HepG2 (cell line): ENCODE results near the gene AHCTF1. TPM values are rescaled to one million over a fixed set of nuclear protein-coding genes. Genes with fewer than 3 reads are reported as not detected.
"Not testable (repeated sequence)": the region's sequence is repeated elsewhere in the genome, so short reads cannot be mapped to it uniquely, and the experiment has no call there.

Source experiments
- ATAC-seq: fragments of 200-7000 bp; cut with Tn5 transposase; 3 replicates; pipeline ENCODE4 v1.9.1; 2020; ENCODE audit warnings: mild to moderate bottlenecking, moderate library complexity
- BruUV-seq: library from RNA; stranded (reverse); fragments of 400-500 nt; replicated peaks from 2 replicates; lab custom pipeline; 2021; lab: Mats Ljungman, UMichigan
- CTCF ChIA-PET: fragments of 300-600 bp; formaldehyde crosslinking; extraction: SDS; loops from one replicate; lab custom pipeline; 2021; ENCODE audit warnings: low total read pairs, inconsistent platforms, low intra/inter-chr PET ratio; lab: Yijun Ruan, JAX
- POLR2A ChIA-PET: fragments of 350-600 bp; sonication (Branson Sonifier 250); formaldehyde crosslinking; loops from one replicate; lab custom pipeline; 2020; ENCODE audit warnings: antibody characterized with exemption, inconsistent platforms; lab: Yijun Ruan, JAX
- DNase-seq: peaks from one replicate; pipeline ENCODE4 v3.0.0-alpha.2; 2015; ENCODE audit warnings: low spot score
- FAIRE-seq: peaks from 3 replicates; lab custom pipeline; 2011; peaks lifted over from hg19 to GRCh38; lab: Jason Lieb, UNC
- H2AFZ ChIP-seq: one replicate; pipeline ENCODE4 v1.6.1; 2011; ENCODE audit warnings: low read length, inconsistent platforms
- H3K27ac ChIP-seq: fragments of 300-600 bp; 3 replicates; pipeline ENCODE4 v1.8.0; 2011; ENCODE audit warnings: mixed run types, mild to moderate bottlenecking, mixed read lengths, low read length, inconsistent platforms; ENCODE audit not compliant: insufficient read depth; ENCODE audit errors: extremely low read length
- H3K27me3 ChIP-seq, 2 experiments: fragments of 200-600 bp in 1 of 2; 2 replicates in 1 of 2; 3 replicates in 1 of 2; pipeline versions ENCODE4 v1.6.0 to v1.8.0; 2011; ENCODE audit warnings: low read length in 2 of 2, mild to moderate bottlenecking in 2 of 2, moderate library complexity in 2 of 2, inconsistent platforms in 1 of 2; ENCODE audit not compliant: insufficient read depth in 2 of 2, control insufficient read depth in 1 of 2
- H3K36me3 ChIP-seq, 2 experiments: fragments of 200-600 bp in 1 of 2; replicated peaks in 1 of 2; 2 replicates in 1 of 2; 3 replicates in 1 of 2; pipeline versions ENCODE4 v1.5.1 to v1.8.0; 2011; ENCODE audit warnings: low read length in 2 of 2, inconsistent platforms in 1 of 2; ENCODE audit not compliant: insufficient read depth in 2 of 2, control insufficient read depth in 1 of 2
- H3K4me1 ChIP-seq: 2 replicates; pipeline ENCODE4 v1.5.1; 2012; ENCODE audit warnings: low read length, inconsistent platforms; ENCODE audit not compliant: insufficient read depth
- H3K4me2 ChIP-seq: 2 replicates; pipeline ENCODE4 v1.6.0; 2011; ENCODE audit warnings: low read depth, low read length, inconsistent platforms
- H3K4me3 ChIP-seq, 3 experiments: fragments of 200-600 bp in 1 of 3; sonication (generic), shearing (Covaris generic) in 1 of 3; replicated peaks in 1 of 3; 2 replicates each; pipeline ENCODE4 v1.5.1; 2011 to 2016; ENCODE audit warnings: low read length in 3 of 3, inconsistent platforms in 2 of 3, low read depth in 2 of 3, mild to moderate bottlenecking in 2 of 3, control low read depth in 1 of 3, mixed read lengths in 1 of 3; ENCODE audit not compliant: insufficient read depth in 1 of 3
- H3K79me2 ChIP-seq: one replicate; pipeline ENCODE4 v1.6.1; 2011; ENCODE audit warnings: low read length, inconsistent platforms; ENCODE audit not compliant: insufficient read depth
- H3K9ac ChIP-seq: 2 replicates; pipeline ENCODE4 v1.6.0; 2011; ENCODE audit warnings: mild to moderate bottlenecking, low read depth, low read length, inconsistent platforms; ENCODE audit not compliant: insufficient read depth
- H3K9me3 ChIP-seq: 2 replicates; pipeline ENCODE4 v1.5.1; 2012; ENCODE audit warnings: mild to moderate bottlenecking, low read length
- H4K20me1 ChIP-seq: 2 replicates; pipeline ENCODE4 v1.6.0; 2011; ENCODE audit warnings: inconsistent platforms, mild to moderate bottlenecking, low read length, moderate library complexity; ENCODE audit not compliant: insufficient read depth
- NONO ChIP-seq, 2 experiments: fragments of 450-650 bp in 1 of 2; sonication (generic) in 1 of 2; formaldehyde crosslinking in 1 of 2; IDR thresholded peaks in 1 of 2; conservative IDR thresholded peaks in 1 of 2; 2 replicates each; pipeline versions ENCODE4 v1.6.1 to v1.8.0; 2017 to 2022; ENCODE audit warnings: mild to moderate bottlenecking in 1 of 2, missing genetic modification reagents in 1 of 2, moderate library complexity in 1 of 2
- SALL1 ChIP-seq: sonication (generic); formaldehyde crosslinking; IDR thresholded peaks from 2 replicates; pipeline ENCODE4 v1.8.0; 2022; ENCODE audit warnings: mild to moderate bottlenecking, missing genetic modification reagents
- WGBS: methylation state at CpG from one replicate; pipeline ENCODE4 v1.1.6; 2017; ENCODE audit warnings: low lambda C conversion rate; 5-methylcytosine and 5-hydroxymethylcytosine counted together
- in situ Hi-C: cut with HindIII; loops from 2 replicates; pipeline ENCODE4 v1.10.0; 2017; ENCODE audit warnings: low pct_unique_long_range_greater_than_20kb; ENCODE audit not compliant: extremely low pct_ligation_motif_present
- intact Hi-C: fragments of 100-400 bp; cut with micrococcal nuclease; formaldehyde crosslinking; loops from one replicate; pipeline ENCODE4 v1.10.0; 2022; ENCODE audit not compliant: unreplicated experiment
- polyA plus RNA-seq, 8 experiments: library from polyadenylated mRNA; depleted of rRNA in 3 of 8; stranded (reverse) in 7 of 8; unstranded in 1 of 8; fragments of >200 nt; fragmentation: Illumina TruSeq in 4 of 8; extraction: Trizol in 4 of 8; gene quantifications; 2 replicates each; pipeline versions ENCODE4 v1.2.1 to v1.2.3, GENCODE V29; 2011 to 2016; ENCODE audit warnings: low read depth in 4 of 8, missing spikeins in 1 of 8, mixed read lengths in 1 of 8; ENCODE audit not compliant: insufficient read depth in 1 of 8
- total RNA-seq, 5 experiments: library from RNA; depleted of rRNA; stranded (reverse); fragments of >200 nt; fragmentation: Illumina TruSeq; extraction: Trizol; gene quantifications; 2 replicates each; pipeline ENCODE4 v1.2.3, GENCODE V29; 2016; ENCODE audit warnings: low read depth in 1 of 5

AHCTF1 gene
- total and polyA plus RNA-seq, 2 of the 13 experiments (the other 11 are each of a cell fraction or from before 2014, with no cell fraction given): 16.6 to 45.9 TPM

DNA sequence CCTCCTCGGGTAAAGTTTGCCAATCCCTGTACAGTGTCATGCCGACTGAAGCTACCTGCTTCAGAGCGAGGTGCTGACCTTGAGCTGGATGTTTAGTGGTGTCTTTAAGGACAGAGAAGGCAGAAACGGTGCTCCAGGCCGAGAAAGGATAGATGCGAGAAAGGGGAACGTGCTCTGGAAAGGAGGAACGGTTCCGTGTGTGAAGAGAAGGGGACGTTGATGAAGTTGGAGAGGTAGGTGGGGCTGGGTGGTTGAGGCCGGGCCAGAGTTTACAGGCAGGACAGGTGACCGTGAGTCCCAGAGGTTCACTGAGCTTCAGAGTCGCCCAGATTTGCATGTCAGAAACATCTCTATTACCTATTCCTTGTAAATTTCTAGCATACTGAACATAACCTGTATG, 116.9 kb downstream of the AHCTF1 start:
- Histone ChIP-seq H3K27me3 (peaks cover 0 to 26% of the 10 kb centered on the region in 2 experiments; a peak in 3 of 5 replicates), H3K4me3 (peak overlapping the region in 1 of 3 experiments; percentile 3; a peak in 1 of 6 replicates), H3K4me1 (peaks cover 36% of the 10 kb centered on the region), H3K4me2 (peak overlapping the region; percentile 56), H3K9ac (no peak overlapping the region), H2AFZ (peak overlapping the region; percentile 70), H4K20me1 (no peaks in the 10 kb centered on the region), H3K36me3 (no peaks in the 10 kb centered on the region), H3K79me2 (no peaks in the 10 kb centered on the region), H3K9me3 (peaks cover 4% of the 10 kb centered on the region; the same call in 1 of the 2 replicates), H3K27ac (no peak overlapping the region)
- in situ Hi-C loops (no loop called here), intact Hi-C loops (no loop called here)
- DNase-seq: no peak
- ATAC-seq: peak; percentile 67
- 11% methylated on average over 13 of the region's 13 CpGs for WGBS
- ChIA-PET POLR2A (no interaction called here), CTCF (no interaction called here)
- FAIRE-seq: no peak
- TF ChIP-seq SALL1 (CRISPR knock-in tag) (0 out of 2 replicates have a peak, but pooled peaks have one; percentile 19), NONO (IDR thresholded peaks at IDR 0.05) (no peak), NONO (CRISPR knock-in tag; conservative IDR thresholded peaks at IDR 0.05) (no peak)
- BruUV-seq: no TSS peak

DNA sequence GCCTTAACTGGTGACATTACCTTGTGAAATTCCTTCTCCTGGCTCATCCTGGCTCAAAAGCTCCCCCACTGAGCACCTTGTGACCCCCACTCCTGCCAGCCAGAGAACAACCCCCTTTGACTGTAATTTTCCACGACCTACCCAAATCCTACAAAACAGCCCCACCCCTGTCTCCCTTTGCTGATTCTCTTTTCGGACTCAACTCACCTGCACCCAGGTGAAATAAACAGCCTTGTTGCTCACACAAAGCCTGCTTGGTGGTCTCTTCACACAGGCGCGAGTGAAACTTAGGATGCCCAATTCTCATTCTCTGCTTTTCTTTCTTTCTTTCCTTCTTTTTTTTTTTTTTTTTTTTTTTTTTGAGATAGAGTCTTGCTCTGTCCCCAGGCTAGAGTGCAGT, 118.4 kb downstream of the AHCTF1 start:
- CTCF ChIA-PET, H3K36me3 ChIP-seq, H3K9me3 ChIP-seq, H2AFZ ChIP-seq, in situ Hi-C loops, H4K20me1 ChIP-seq, DNase-seq, H3K4me3 ChIP-seq, H3K9ac ChIP-seq, H3K79me2 ChIP-seq, H3K4me2 ChIP-seq, BruUV-seq, ATAC-seq, POLR2A ChIA-PET, H3K27ac ChIP-seq, intact Hi-C loops, FAIRE-seq: not testable (repeated sequence)
- WGBS: 83% methylated on average over 4 of the region's 4 CpGs
- H3K27me3 ChIP-seq: peaks cover 0 to 26% of the 10 kb centered on the region in 2 experiments; a peak in 3 of 5 replicates
- peaks cover 36% of the 10 kb centered on the region for H3K4me1 ChIP-seq
